Upper lobe of left lung (tissue), 4 donors: ENCODE measurements around the gene CTNNBIP1.

Experiments
- CTCF ChIP-seq, 6 experiments: fragments of 450-650 bp in 4 of 6; fragments of 200-600 bp in 2 of 6; sonication (generic) in 2 of 6; IDR thresholded peaks; one replicate each; pipeline ENCODE4 v1.5.1; 2016 to 2019; ENCODE audit warnings: antibody characterized with exemption in 6 of 6
- POLR2A ChIP-seq, 4 donors: fragments of 450-650 bp; IDR thresholded peaks; one replicate each; pipeline ENCODE4 v1.5.1; 2016 to 2017; ENCODE audit warnings: antibody characterized with exemption in 4 of 4, mild to moderate bottlenecking in 2 of 4

GRCh38 chr1:9920606-9921005 is 10.5 kb upstream of the CTNNBIP1 start:
- TF ChIP-seq CTCF (IDR thresholded peaks at IDR 0.05) (no peak), POLR2A (IDR thresholded peaks at IDR 0.05) (no peak)
